ENCODE results near the gene CNIH3. TPM values are rescaled to one million over a fixed set of nuclear protein-coding genes. Genes with fewer than 3 reads are reported as not detected.

The CNIH3 gene
- polyA plus RNA-seq, 1 donor (not counting 4 experiments of a cell fraction or from before 2014, with no cell fraction given), result 0.81 TPM

DNA sequence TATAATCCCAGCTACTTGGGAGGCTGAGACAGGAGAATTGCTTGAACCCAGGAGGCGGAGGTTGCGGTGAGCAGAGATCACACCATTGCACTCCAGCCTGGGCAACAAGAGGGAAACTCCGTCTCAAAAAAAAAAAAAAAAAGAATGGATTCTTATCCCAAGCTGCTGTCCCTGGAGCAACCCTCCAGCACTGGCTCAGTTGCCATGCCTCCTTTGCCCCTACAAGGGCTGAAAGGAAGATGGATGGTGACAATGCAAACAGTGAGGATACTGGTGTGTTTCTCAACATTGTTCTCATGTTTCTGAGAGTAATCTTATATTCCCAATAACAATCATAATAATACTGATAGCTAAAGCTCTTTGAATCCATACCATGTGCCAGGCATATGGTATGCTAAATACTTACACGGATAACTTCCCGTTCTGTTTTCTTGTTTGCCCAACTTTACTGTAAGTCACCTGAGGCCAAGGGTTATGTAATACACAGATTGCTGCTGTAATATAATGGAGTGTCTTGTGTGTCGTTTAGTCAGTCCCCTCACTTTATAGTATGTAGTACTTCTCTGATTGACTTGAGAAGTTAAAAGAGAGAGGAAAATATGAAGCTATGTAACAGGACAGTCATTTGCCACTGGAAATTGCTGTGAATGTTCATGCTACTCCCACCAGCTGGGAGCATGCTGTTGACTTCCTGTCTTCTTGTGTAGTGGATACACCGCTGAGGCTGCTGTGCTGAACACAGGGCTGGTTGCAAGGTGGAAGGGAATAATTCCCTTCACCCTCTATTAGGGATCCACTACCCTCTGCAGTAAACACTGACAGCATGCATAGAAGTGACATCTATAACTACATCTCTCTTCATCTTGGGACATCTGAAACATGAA, 153.6 kb downstream of the CNIH3 start:
- no peak for FAIRE-seq
- Histone ChIP-seq H3K9me1 (ENCODE audit: control insufficient read depth, extremely low read depth, insufficient read depth, low read length) (no peaks in the 10 kb centered on the region), H3K36me3 (ENCODE audit: control insufficient read depth in 2 of 2, extremely low read depth in 1 of 2, insufficient read depth in 2 of 2, low read length in 2 of 2) (no peaks in the 10 kb centered on the region), H3K27ac (ENCODE audit: control insufficient read depth, insufficient read depth, low read length) (no peak overlapping the region), H4K20me1 (ENCODE audit: control insufficient read depth, extremely low read depth, insufficient read depth, low read length) (no peaks in the 10 kb centered on the region), H3K4me1 (ENCODE audit: control insufficient read depth, extremely low read depth, insufficient read depth, low read length) (no peaks in the 10 kb centered on the region), H3K4me2 (ENCODE audit: control insufficient read depth, extremely low read depth, insufficient read depth, low read depth, low read length) (no peak overlapping the region), H3K4me3 (ENCODE audit: control insufficient read depth in 2 of 3, extremely low read depth in 1 of 3, insufficient read depth in 2 of 3, low read depth in 1 of 3, low read length in 3 of 3) (no peak overlapping the region), H2AFZ (ENCODE audit: control insufficient read depth, low read length) (no peak overlapping the region), H3K79me2 (ENCODE audit: control insufficient read depth, insufficient read depth, low read length) (no peaks in the 10 kb centered on the region), H3K9me3 (ENCODE audit: control insufficient read depth, low read depth, low read length) (no peaks in the 10 kb centered on the region), H3K9ac (ENCODE audit: control insufficient read depth, extremely low read depth, insufficient read depth, low read length) (no peak overlapping the region), H3K27me3 (ENCODE audit: control insufficient read depth, extremely low read depth, insufficient read depth, low read length) (peaks cover 5% of the 10 kb centered on the region)
- TF ChIP-seq EZH2 (IDR thresholded peaks at IDR 0.05; ENCODE audit: low read length), result no peak
- TF ChIP-seq, protein P1, sequence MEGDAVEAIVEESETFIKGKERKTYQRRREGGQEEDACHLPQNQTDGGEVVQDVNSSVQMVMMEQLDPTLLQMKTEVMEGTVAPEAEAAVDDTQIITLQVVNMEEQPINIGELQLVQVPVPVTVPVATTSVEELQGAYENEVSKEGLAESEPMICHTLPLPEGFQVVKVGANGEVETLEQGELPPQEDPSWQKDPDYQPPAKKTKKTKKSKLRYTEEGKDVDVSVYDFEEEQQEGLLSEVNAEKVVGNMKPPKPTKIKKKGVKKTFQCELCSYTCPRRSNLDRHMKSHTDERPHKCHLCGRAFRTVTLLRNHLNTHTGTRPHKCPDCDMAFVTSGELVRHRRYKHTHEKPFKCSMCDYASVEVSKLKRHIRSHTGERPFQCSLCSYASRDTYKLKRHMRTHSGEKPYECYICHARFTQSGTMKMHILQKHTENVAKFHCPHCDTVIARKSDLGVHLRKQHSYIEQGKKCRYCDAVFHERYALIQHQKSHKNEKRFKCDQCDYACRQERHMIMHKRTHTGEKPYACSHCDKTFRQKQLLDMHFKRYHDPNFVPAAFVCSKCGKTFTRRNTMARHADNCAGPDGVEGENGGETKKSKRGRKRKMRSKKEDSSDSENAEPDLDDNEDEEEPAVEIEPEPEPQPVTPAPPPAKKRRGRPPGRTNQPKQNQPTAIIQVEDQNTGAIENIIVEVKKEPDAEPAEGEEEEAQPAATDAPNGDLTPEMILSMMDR (optimal IDR thresholded peaks at IDR 0.05 in 1 of 3, IDR thresholded peaks at IDR 0.05 in 1 of 3, conservative IDR thresholded peaks at IDR 0.05 in 1 of 3; ENCODE audit: extremely low read depth in 1 of 3, insufficient read depth in 2 of 3, low read length in 3 of 3), result no peak
- dilution Hi-C loops (cut with MboI; ENCODE audit: extremely low pct_ligation_motif_present, low sequenced_read_pairs), result no loop called here
- DNase-seq (ENCODE audit: low read depth, low spot score), result no peak

DNA sequence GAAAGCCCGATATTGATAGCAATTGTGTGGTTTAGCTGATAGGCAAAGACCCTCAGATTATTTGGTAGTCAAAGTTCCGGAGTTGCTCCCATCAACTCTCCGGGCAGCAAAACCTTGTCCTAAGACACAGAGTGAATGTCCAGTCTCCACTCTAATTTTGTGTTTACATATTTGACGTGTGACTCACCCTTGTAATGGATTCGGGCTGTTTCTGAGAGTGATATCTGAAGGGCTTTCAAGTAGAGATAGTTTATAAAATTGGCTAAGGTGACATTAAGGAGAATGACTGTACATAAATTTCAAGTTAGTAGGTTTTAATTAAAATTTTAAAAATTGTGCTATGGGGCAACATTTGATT, 154.2 kb downstream of the CNIH3 start:
- no peak for TF ChIP-seq EZH2 (IDR thresholded peaks at IDR 0.05; ENCODE audit: low read length)
- TF ChIP-seq, protein P1 (optimal IDR thresholded peaks at IDR 0.05 in 1 of 3, IDR thresholded peaks at IDR 0.05 in 1 of 3, conservative IDR thresholded peaks at IDR 0.05 in 1 of 3; ENCODE audit: extremely low read depth in 1 of 3, insufficient read depth in 2 of 3, low read length in 3 of 3), result no peak
- H3K9ac ChIP-seq (ENCODE audit: control insufficient read depth, extremely low read depth, insufficient read depth, low read length), result no peak overlapping the region
- DNase-seq (ENCODE audit: low read depth, low spot score) (no peak), FAIRE-seq (no peak)
- no peaks in the 10 kb centered on the region for H3K9me3 ChIP-seq (ENCODE audit: control insufficient read depth, low read depth, low read length)
- H4K20me1 ChIP-seq (ENCODE audit: control insufficient read depth, extremely low read depth, insufficient read depth, low read length), result no peaks in the 10 kb centered on the region
- no peak overlapping the region for H2AFZ ChIP-seq (ENCODE audit: control insufficient read depth, low read length)
- no peak overlapping the region for H3K4me2 ChIP-seq (ENCODE audit: control insufficient read depth, extremely low read depth, insufficient read depth, low read depth, low read length)
- H3K4me3 ChIP-seq (ENCODE audit: control insufficient read depth in 2 of 3, extremely low read depth in 1 of 3, insufficient read depth in 2 of 3, low read depth in 1 of 3, low read length in 3 of 3), result no peak overlapping the region
- no peaks in the 10 kb centered on the region for H3K9me1 ChIP-seq (ENCODE audit: control insufficient read depth, extremely low read depth, insufficient read depth, low read length)
- no peaks in the 10 kb centered on the region for H3K4me1 ChIP-seq (ENCODE audit: control insufficient read depth, extremely low read depth, insufficient read depth, low read length)
- H3K79me2 ChIP-seq (ENCODE audit: control insufficient read depth, insufficient read depth, low read length), result no peaks in the 10 kb centered on the region
- no peaks in the 10 kb centered on the region for H3K36me3 ChIP-seq (ENCODE audit: control insufficient read depth in 2 of 2, extremely low read depth in 1 of 2, insufficient read depth in 2 of 2, low read length in 2 of 2)
- dilution Hi-C loops (cut with MboI; ENCODE audit: extremely low pct_ligation_motif_present, low sequenced_read_pairs), result no loop called here
- peaks cover 5% of the 10 kb centered on the region for H3K27me3 ChIP-seq (ENCODE audit: control insufficient read depth, extremely low read depth, insufficient read depth, low read length)
- no peak overlapping the region for H3K27ac ChIP-seq (ENCODE audit: control insufficient read depth, insufficient read depth, low read length)

Data from keratinocyte (primary cell).